Measurements from ENCODE around the gene DDX54. TPM values are rescaled to one million over a fixed set of nuclear protein-coding genes. Genes with fewer than 3 reads are reported as not detected.

Gene DDX54
- total and polyA plus RNA-seq, 2 of the 8 experiments (the other 6 are each of a cell fraction or from before 2014, with no cell fraction given): 64.9 to 113 TPM

GRCh38 chr12:113194971-113195391 lies 9.7 kb upstream of the DDX54 start:
- Histone ChIP-seq H3K9me3 (ENCODE audit: insufficient read depth in 2 of 2, low read depth in 1 of 2, low read length in 1 of 2) (no peaks in the 10 kb centered on the region), H2AFZ (ENCODE audit: low read length) (no peak overlapping the region), H3K27me3 (replicated peaks in 1 of 4; ENCODE audit: control insufficient read depth in 3 of 4, extremely low read depth in 1 of 4, insufficient read depth in 3 of 4, low read length in 3 of 4) (no peaks in the 10 kb centered on the region), H3K9ac (replicated peaks in 1 of 4; ENCODE audit: extremely low read depth in 1 of 4, low read depth in 3 of 4, low read length in 3 of 4) (no peak overlapping the region), H3K56ac (replicated peaks; ENCODE audit: insufficient read length, low read depth, low read length) (no peak overlapping the region), H2BK120ac (replicated peaks; ENCODE audit: low read depth, low read length) (no peak overlapping the region), H4K8ac (ENCODE audit: extremely low read depth, insufficient read depth, low read length) (no peak overlapping the region), H3K27ac (ENCODE audit: low read depth, low read length) (no peak overlapping the region), H3K14ac (ENCODE audit: insufficient read length) (no peak overlapping the region), H2BK5ac (ENCODE audit: low read depth, low read length) (no peak overlapping the region), H3K23ac (ENCODE audit: insufficient read length) (no peak overlapping the region), H3K4ac (replicated peaks; ENCODE audit: insufficient read length, low read depth, low read length) (no peak overlapping the region), H3K4me2 (ENCODE audit: insufficient read depth in 1 of 2, low read depth in 2 of 2, low read length in 2 of 2) (no peak overlapping the region), H2AK5ac (ENCODE audit: low read depth, low read length) (no peak overlapping the region), H4K91ac (replicated peaks; ENCODE audit: insufficient read length, low read length) (no peak overlapping the region), H3K79me2 (ENCODE audit: control insufficient read depth in 1 of 2, insufficient read depth in 2 of 2, low read length in 2 of 2) (no peaks in the 10 kb centered on the region), H3K23me2 (ENCODE audit: low read depth, low read length) (no peaks in the 10 kb centered on the region), H3K4me3 (ENCODE audit: extremely low read depth in 1 of 4, insufficient read depth in 2 of 4, low read depth in 3 of 4, low read length in 4 of 4) (no peak overlapping the region), H3K36me3 (ENCODE audit: control insufficient read depth in 2 of 4, insufficient read depth in 4 of 4, low read length in 3 of 4) (peaks cover 0 to 13% (median 6%) of the 10 kb centered on the region in 4 experiments; a peak in 5 of 8 replicates), H2BK12ac (ENCODE audit: low read depth, low read length) (no peak overlapping the region), H2BK20ac (ENCODE audit: low read length) (no peak overlapping the region), H4K20me1 (replicated peaks in 1 of 2; ENCODE audit: control insufficient read depth in 1 of 2, insufficient read depth in 2 of 2, low read length in 2 of 2) (peaks cover 0 to 2% of the 10 kb centered on the region in 2 experiments), H3K18ac (ENCODE audit: extremely low read depth, low read length) (no peak overlapping the region), H3K4me1 (replicated peaks in 1 of 4; ENCODE audit: control insufficient read depth in 3 of 4, insufficient read depth in 4 of 4, low read length in 3 of 4) (peaks cover 0 to 5% (median 0%) of the 10 kb centered on the region in 4 experiments; a peak in 1 of 7 replicates), H3K79me1 (ENCODE audit: low read depth, low read length) (no peaks in the 10 kb centered on the region; the same call in 1 of the 2 replicates), H4K5ac (ENCODE audit: insufficient read length, low read depth, low read length) (no peak overlapping the region), H2BK15ac (ENCODE audit: low read length) (no peak overlapping the region)
- no peak for FAIRE-seq
- no peak for DNase-seq (ENCODE audit: low read depth in 1 of 2, low spot score in 2 of 2)
- TF ChIP-seq RXRA (IDR thresholded peaks at IDR 0.05; ENCODE audit: insufficient read depth, low read depth, low read length) (no peak), NANOG (IDR thresholded peaks at IDR 0.05; ENCODE audit: insufficient read depth, low read depth, low read length, poor library complexity, severe bottlenecking) (no peak), ATF2 (IDR thresholded peaks at IDR 0.05; ENCODE audit: low read length) (no peak), MAFK (IDR thresholded peaks at IDR 0.05; ENCODE audit: low read depth, low read length) (no peak), CHD1 (IDR thresholded peaks at IDR 0.05; ENCODE audit: low read depth, low read length) (no peak), TAF7 (optimal IDR thresholded peaks at IDR 0.05; ENCODE audit: borderline replicate concordance, low read depth, low read length) (no peak), ATF3 (IDR thresholded peaks at IDR 0.05; ENCODE audit: insufficient read depth, low read depth, low read length) (no peak)
- ChIA-PET CTCF (ENCODE audit: partially characterized antibody) (interaction anchor here (0.6 to 1.9 kb wide), 11 partner anchors 8 to 215 kb away, joined by 3 to 7 read pairs (median 3); partner anchors contain the start of gene PLBD2), POLR2A (ENCODE audit: partially characterized antibody) (interaction anchor here (0.9 to 3.5 kb wide), 8 partner anchors 9 to 144 kb away, joined by 3 to 30 read pairs (median 4); partner anchors contain the start of genes DDX54, RITA1 and TPCN1)
- 79% methylated on average over 4 of the region's 4 CpGs; no CpG with 5 or more reads in 1 of the 2 experiments for WGBS, 2 experiments (ENCODE audit: extremely low coverage in 1 of 2, insufficient coverage in 1 of 2, insufficient read length in 1 of 2, insufficient replicate concordance in 2 of 2, low coverage in 1 of 2, low lambda C conversion rate in 2 of 2, missing lambda C conversion rate in 1 of 2)
